Measurements from ENCODE around the gene AK8. TPM values are rescaled to one million over a fixed set of nuclear protein-coding genes. Genes with fewer than 3 reads are reported as not detected.

Gene AK8
- total RNA-seq, 6 experiments from 2014 or later: 0.12 TPM; not detected in 4

- WGBS (ENCODE audit: insufficient coverage, low coverage, low lambda C conversion rate, missing lambda C conversion rate): 71% methylated on average over 5 of the region's 8 CpGs
Measured at GRCh38 chr9:132866898-132867297, 11.2 kb downstream of the AK8 start.

GRCh38 chr9:132864691-132865090, 13.4 kb downstream of the AK8 start:
- H3K27ac ChIP-seq: no peak overlapping the region
- H3K9me3 ChIP-seq: no peaks in the 10 kb centered on the region
- ATAC-seq (no peak), DNase-seq (no peak)
- no peak overlapping the region for H3K4me3 ChIP-seq
- TF ChIP-seq POLR2A (IDR thresholded peaks at IDR 0.05): no peak
- TF ChIP-seq CTCF (IDR thresholded peaks at IDR 0.05): no peak
- H3K36me3 ChIP-seq: no peaks in the 10 kb centered on the region
- WGBS (ENCODE audit: insufficient coverage, low coverage, low lambda C conversion rate, missing lambda C conversion rate): 56% methylated on average over 8 of the region's 8 CpGs
- no peaks in the 10 kb centered on the region for H3K4me1 ChIP-seq
- no peaks in the 10 kb centered on the region for H3K27me3 ChIP-seq
- intact Hi-C loops (cut with DNase I): no loop called here

More at GRCh38 chr9:132866898-132867297, 11.2 kb downstream of the AK8 start:
- ATAC-seq: no peak
- intact Hi-C loops (cut with DNase I): no loop called here
- H3K4me3 ChIP-seq: no peak overlapping the region
- H3K36me3 ChIP-seq: no peaks in the 10 kb centered on the region
- no peak for DNase-seq
- H3K27me3 ChIP-seq: no peaks in the 10 kb centered on the region
- no peak overlapping the region for H3K27ac ChIP-seq
- no peaks in the 10 kb centered on the region for H3K9me3 ChIP-seq
- H3K4me1 ChIP-seq: no peaks in the 10 kb centered on the region
- TF ChIP-seq CTCF (IDR thresholded peaks at IDR 0.05) (no peak), POLR2A (IDR thresholded peaks at IDR 0.05) (no peak)

GRCh38 chr9:132864277-132864676, 13.8 kb downstream of the AK8 start:
- 30% methylated on average over 2 of the region's 2 CpGs for WGBS (ENCODE audit: insufficient coverage, low coverage, low lambda C conversion rate, missing lambda C conversion rate)
- ATAC-seq (no peak), DNase-seq (no peak)
- Histone ChIP-seq H3K4me1 (no peaks in the 10 kb centered on the region), H3K9me3 (no peaks in the 10 kb centered on the region), H3K36me3 (no peaks in the 10 kb centered on the region), H3K4me3 (no peak overlapping the region), H3K27me3 (no peaks in the 10 kb centered on the region), H3K27ac (no peak overlapping the region)
- intact Hi-C loops (cut with DNase I): no loop called here
- TF ChIP-seq POLR2A (IDR thresholded peaks at IDR 0.05) (no peak), CTCF (IDR thresholded peaks at IDR 0.05) (no peak)

GRCh38 chr9:132863096-132863495, 15.0 kb downstream of the AK8 start:
- ATAC-seq: no peak
- Histone ChIP-seq H3K4me3 (no peak overlapping the region), H3K4me1 (no peaks in the 10 kb centered on the region), H3K36me3 (no peaks in the 10 kb centered on the region), H3K27ac (no peak overlapping the region), H3K9me3 (no peaks in the 10 kb centered on the region), H3K27me3 (no peaks in the 10 kb centered on the region)
- WGBS (ENCODE audit: insufficient coverage, low coverage, low lambda C conversion rate, missing lambda C conversion rate): 61% methylated on average over 4 of the region's 12 CpGs
- no peak for DNase-seq
- no peak for TF ChIP-seq POLR2A (IDR thresholded peaks at IDR 0.05)
- no peak for TF ChIP-seq CTCF (IDR thresholded peaks at IDR 0.05)
- intact Hi-C loops (cut with DNase I): no loop called here

GRCh38 chr9:132862533-132862932, 15.6 kb downstream of the AK8 start:
- TF ChIP-seq CTCF (IDR thresholded peaks at IDR 0.05) (no peak), POLR2A (IDR thresholded peaks at IDR 0.05) (no peak)
- 66% methylated on average over 5 of the region's 6 CpGs for WGBS (ENCODE audit: insufficient coverage, low coverage, low lambda C conversion rate, missing lambda C conversion rate)
- no peaks in the 10 kb centered on the region for H3K9me3 ChIP-seq
- no peak overlapping the region for H3K4me3 ChIP-seq
- H3K36me3 ChIP-seq: no peaks in the 10 kb centered on the region
- no peak overlapping the region for H3K27ac ChIP-seq
- DNase-seq (no peak), ATAC-seq (no peak)
- intact Hi-C loops (cut with DNase I): no loop called here
- H3K4me1 ChIP-seq: no peaks in the 10 kb centered on the region
- no peaks in the 10 kb centered on the region for H3K27me3 ChIP-seq

Data from right lobe of liver (tissue), 6 donors.